Pancreas (tissue), 10 donors: ENCODE data around the gene USP12. TPM values are rescaled to one million over a fixed set of nuclear protein-coding genes. Genes with fewer than 3 reads are reported as not detected.

Source experiments
- ATAC-seq, 4 donors: fragments of 200-7000 bp; cut with Tn5 transposase; one replicate each; pipeline versions ENCODE4 v1.8.0 to v1.9.1; 2020; ENCODE audit warnings: mild to moderate bottlenecking in 4 of 4, moderate library complexity in 4 of 4
- DNase-seq, 6 donors: peaks; one replicate each; pipeline ENCODE4 v3.0.0-alpha.2; 2020
- FAIRE-seq: peaks from 2 replicates; lab custom pipeline; 2012; peaks lifted over from hg19 to GRCh38; lab: Jason Lieb, UNC
- H3K27ac ChIP-seq, 4 donors: fragments of 200-600 bp; sonication (generic); 1 replicate in 3 of 4; 2 replicates in 1 of 4; pipeline versions ENCODE4 v1.5.0 to v1.8.0; 2020
- H3K27me3 ChIP-seq, 4 donors: fragments of 200-600 bp; one replicate each; pipeline ENCODE4 v1.8.0; 2021
- H3K36me3 ChIP-seq, 3 donors: fragments of 200-600 bp; sonication (generic) in 1 of 3; one replicate each; pipeline versions ENCODE4 v1.5.0 to v1.8.0; 2020 to 2021
- H3K4me1 ChIP-seq, 3 donors: fragments of 200-600 bp; one replicate each; pipeline ENCODE4 v1.8.0; 2021
- H3K4me3 ChIP-seq, 4 donors: fragments of 200-600 bp; sonication (generic) in 2 of 4; one replicate each; pipeline versions ENCODE4 v1.5.0 to v1.8.0; 2020 to 2021
- H3K9me3 ChIP-seq, 4 donors: fragments of 200-600 bp; one replicate each; pipeline ENCODE4 v1.8.0; 2021
- CTCF ChIP-seq, 4 donors: fragments of 200-600 bp; sonication (generic) in 3 of 4; IDR thresholded peaks; one replicate each; pipeline versions ENCODE4 v1.5.0 to v1.8.0; 2021; ENCODE audit warnings: antibody characterized with exemption in 4 of 4
- WGBS, 2 donors: extraction: QIAGEN DNeasy Blood & Tissue Kit; methylation state at CpG; one replicate each; pipeline ENCODE4 v1.1.7; 2013; 5-methylcytosine and 5-hydroxymethylcytosine counted together
- intact Hi-C, 3 donors: fragments of 100-400 bp; cut with DNase I; formaldehyde crosslinking; loops; one replicate each; pipeline versions ENCODE4 v1.11.1 to v1.14.2; 2022
- polyA plus RNA-seq, 2 donors: library from polyadenylated mRNA; stranded (reverse); fragments of 200-250 nt; gene quantifications; one replicate each; pipeline ENCODE4 v1.2.3, GENCODE V29; 2013
- total RNA-seq, 6 donors: library from RNA; stranded (reverse); fragmentation: NEBNext Ultra II Directional in 4 of 6; extraction: Animal tissue kit (Norgen Biotek cat#: 25700) in 4 of 6; gene quantifications; one replicate each; pipeline versions ENCODE4 v1.2.1 to v1.2.4, GENCODE V29; 2021 to 2023
- donor health status: healthy with polysubstance abuse.
- donor health status: DM: no; HTN: no; CAD: no; lungs with moderate emphysema.
- donor health status: DM: no; HTN: no; CAD: no.
- donor health status: control.
- donor health status: control.
- donor health status: Bipolar disorder and iron deficiency.
- donor health status: DM: yes; HTN: yes; CAD: no.
- donor health status: DM: no; HTN: no; CAD: no.
- donor health status: DM: no; HTN: no; CAD: no.
- donor health status: DM: yes; HTN: yes; CAD: no.

USP12 gene
- total and polyA plus RNA-seq, 8 donors, result 3.9 to 18.9 (median 9.4) TPM

GRCh38 chr13:27168086-27168485, 3.5 kb downstream of the USP12 start:
- FAIRE-seq (no peak), DNase-seq (peak in 2 of 6 donors; percentile 18 to 40), ATAC-seq (no peak)
- Histone ChIP-seq H3K9me3 (no peaks in the 10 kb centered on the region), H3K4me1 (peaks cover 22 to 52% (median 32%) of the 10 kb centered on the region in 3 donors), H3K4me3 (no peak overlapping the region), H3K36me3 (no peaks in the 10 kb centered on the region), H3K27me3 (no peaks in the 10 kb centered on the region), H3K27ac (no peak overlapping the region)
- WGBS, 2 donors, result 43 to 46% methylated on average over 6 of the region's 6 CpGs
- TF ChIP-seq CTCF (IDR thresholded peaks at IDR 0.05), result no peak
- intact Hi-C loops, result no loop called here

GRCh38 chr13:27166313-27166712, 5.3 kb downstream of the USP12 start:
- intact Hi-C loops, result no loop called here

GRCh38 chr13:27161980-27162379, 9.6 kb downstream of the USP12 start:
- 69 to 73% methylated on average over 5 of the region's 5 CpGs for whole genome bisulfite sequencing, 2 donors
- peak; percentile 53 for FAIRE-seq
- no peak overlapping the region for H3K27ac ChIP-seq
- ATAC-seq, result no peak
- H3K27me3 ChIP-seq, result no peaks in the 10 kb centered on the region
- no peak for DNase-seq
- H3K36me3 ChIP-seq, result no peaks in the 10 kb centered on the region
- intact Hi-C loops, result no loop called here
- no peaks in the 10 kb centered on the region for H3K9me3 ChIP-seq
- no peak overlapping the region for H3K4me3 ChIP-seq
- peaks cover 13 to 24% (median 14%) of the 10 kb centered on the region in 3 donors for H3K4me1 ChIP-seq
- no peak for TF ChIP-seq CTCF (IDR thresholded peaks at IDR 0.05)

More at GRCh38 chr13:27166313-27166712, 5.3 kb downstream of the USP12 start:
- Histone ChIP-seq H3K27me3 (no peaks in the 10 kb centered on the region), H3K4me3 (no peak overlapping the region), H3K4me1 (peaks cover 24 to 47% (median 32%) of the 10 kb centered on the region in 3 donors), H3K36me3 (no peaks in the 10 kb centered on the region), H3K9me3 (no peaks in the 10 kb centered on the region), H3K27ac (no peak overlapping the region)
- no peak for DNase-seq
- FAIRE-seq, result no peak
- 86 to 95% methylated on average over 1 of the region's 1 CpG for WGBS, 2 donors
- ATAC-seq, result no peak
- no peak for TF ChIP-seq CTCF (IDR thresholded peaks at IDR 0.05)

- Histone ChIP-seq H3K9me3 (no peaks in the 10 kb centered on the region), H3K27ac (no peak overlapping the region), H3K4me1 (peaks cover 11 to 18% (median 14%) of the 10 kb centered on the region in 3 donors), H3K4me3 (no peak overlapping the region), H3K36me3 (no peaks in the 10 kb centered on the region), H3K27me3 (no peaks in the 10 kb centered on the region)
- no peak for TF ChIP-seq CTCF (IDR thresholded peaks at IDR 0.05)
- DNase-seq (no peak), ATAC-seq (peak in 3 of 4 donors; percentile 41 to 70 (median 64)), FAIRE-seq (no peak)
- intact Hi-C loops, result no loop called here
- 70% methylated on average over 2 of the region's 2 CpGs for WGBS, 2 donors
Measured at GRCh38 chr13:27161423-27161822, 10.2 kb downstream of the USP12 start.

GRCh38 chr13:27160657-27161295, 10.8 kb downstream of the USP12 start:
- no peaks in the 10 kb centered on the region for H3K36me3 ChIP-seq
- H3K27ac ChIP-seq, result no peak overlapping the region
- intact Hi-C loops, result no loop called here
- WGBS, 2 donors, result 87 to 92% methylated on average over 9 of the region's 9 CpGs
- no peaks in the 10 kb centered on the region for H3K27me3 ChIP-seq
- TF ChIP-seq CTCF (IDR thresholded peaks at IDR 0.05), result no peak
- no peaks in the 10 kb centered on the region for H3K9me3 ChIP-seq
- no peak overlapping the region for H3K4me3 ChIP-seq
- FAIRE-seq (no peak), ATAC-seq (no peak), DNase-seq (no peak)
- peaks cover 7 to 14% (median 13%) of the 10 kb centered on the region in 3 donors for H3K4me1 ChIP-seq
